MM.1S (cell line): ENCODE measurements around the gene CCDC179.

ENCODE experiments used
- DNase-seq: peaks from one replicate; pipeline ENCODE4 v3.0.0-alpha.2; 2015
- H2AFZ ChIP-seq: fragments of 300-600 bp; sonication (generic); 2 replicates; pipeline ENCODE4 v1.6.0; 2016; ENCODE audit warnings: antibody characterized with exemption, low read length
- H3F3A ChIP-seq: fragments of 300-600 bp; sonication (generic); 2 replicates; pipeline ENCODE4 v1.6.1; 2016; ENCODE audit warnings: mild to moderate bottlenecking, antibody characterized with exemption, low read length, moderate library complexity, mixed read lengths; ENCODE audit not compliant: insufficient read depth
- H3K27ac ChIP-seq: fragments of 300-600 bp; sonication (generic); 2 replicates; pipeline ENCODE4 v1.5.1; 2016; ENCODE audit warnings: mild to moderate bottlenecking, low read length
- H3K27me3 ChIP-seq: fragments of 300-600 bp; sonication (generic); replicated peaks from 2 replicates; pipeline ENCODE4 v1.6.0; 2016; ENCODE audit warnings: low read length; ENCODE audit not compliant: insufficient read depth
- H3K36me3 ChIP-seq: fragments of 300-600 bp; sonication (generic); replicated peaks from 2 replicates; pipeline ENCODE4 v1.6.1; 2016; ENCODE audit warnings: mild to moderate bottlenecking, low read length, mixed read lengths; ENCODE audit not compliant: insufficient read depth
- H3K4me1 ChIP-seq: fragments of 300-600 bp; sonication (generic); 2 replicates; pipeline ENCODE4 v1.6.1; 2016; ENCODE audit warnings: low read length, mixed read lengths
- H3K4me2 ChIP-seq: fragments of 300-600 bp; sonication (generic); 2 replicates; pipeline ENCODE4 v1.6.0; 2016; ENCODE audit warnings: low read depth, low read length
- H3K4me3 ChIP-seq: fragments of 300-600 bp; sonication (generic); 2 replicates; pipeline ENCODE4 v1.5.1; 2016; ENCODE audit warnings: low read length, mixed read lengths
- H3K79me2 ChIP-seq: fragments of 300-600 bp; sonication (generic); 2 replicates; pipeline ENCODE4 v1.6.1; 2016; ENCODE audit warnings: mixed run types, low read length, mixed read lengths
- H3K9ac ChIP-seq: fragments of 300-600 bp; sonication (generic); 2 replicates; pipeline ENCODE4 v1.6.1; 2016; ENCODE audit warnings: low read length, mixed read lengths
- H3K9me2 ChIP-seq: fragments of 300-600 bp; sonication (generic); replicated peaks from 2 replicates; pipeline ENCODE4 v1.6.1; 2016; ENCODE audit warnings: mild to moderate bottlenecking, low read length, mixed read lengths; ENCODE audit not compliant: insufficient read depth
- H3K9me3 ChIP-seq: fragments of 300-600 bp; sonication (generic); replicated peaks from 2 replicates; pipeline ENCODE4 v1.6.1; 2016; ENCODE audit warnings: mild to moderate bottlenecking, low read length, mixed read lengths; ENCODE audit not compliant: insufficient read depth
- H4K20me1 ChIP-seq: fragments of 300-600 bp; sonication (generic); 2 replicates; pipeline ENCODE4 v1.6.1; 2016; ENCODE audit warnings: mild to moderate bottlenecking, low read length, moderate library complexity, mixed read lengths; ENCODE audit not compliant: insufficient read depth
- EZH2 ChIP-seq: fragments of 300-600 bp; sonication (generic); optimal IDR thresholded peaks from 2 replicates; pipeline ENCODE3; 2017; ENCODE audit warnings: low read depth, mild to moderate bottlenecking, antibody characterized with exemption, low read length, mixed read lengths
- EZH2phosphoT487 ChIP-seq: fragments of 300-600 bp; sonication (generic); IDR thresholded peaks from 2 replicates; pipeline ENCODE4 v1.6.1; 2018; ENCODE audit warnings: antibody characterized with exemption, low read length
- TF ChIP-seq, protein P1 (sequence below): fragments of 300-600 bp; sonication (generic); IDR thresholded peaks from 2 replicates; pipeline ENCODE4 v1.5.1; 2016; ENCODE audit warnings: antibody characterized with exemption, low read length, mixed read lengths

Gene CCDC179

DNA sequence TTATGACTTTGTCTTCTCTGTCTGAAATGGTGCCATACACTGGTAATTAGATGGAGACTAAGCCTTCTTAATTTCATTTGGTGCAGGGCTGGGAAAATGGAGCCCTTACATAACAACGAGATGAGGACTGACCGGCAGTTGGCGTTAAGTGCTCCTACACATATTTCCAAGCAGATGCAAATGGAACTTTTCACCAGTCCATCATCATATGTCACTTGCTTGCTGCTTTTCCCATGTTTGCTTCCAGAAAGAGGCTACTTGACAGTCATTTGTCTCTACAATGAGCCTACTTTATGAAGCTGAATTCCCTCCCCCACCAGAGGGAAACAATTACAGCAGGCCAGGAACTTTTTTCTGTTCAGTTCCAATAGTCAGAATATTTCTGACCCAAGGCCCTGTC is 63.2 kb downstream of the CCDC179 start:
- no peaks in the 10 kb centered on the region for H3K9me3 ChIP-seq
- no peaks in the 10 kb centered on the region for H3K4me1 ChIP-seq
- TF ChIP-seq EZH2 (no peak), EZH2phosphoT487 (no peak)
- TF ChIP-seq, protein P1, sequence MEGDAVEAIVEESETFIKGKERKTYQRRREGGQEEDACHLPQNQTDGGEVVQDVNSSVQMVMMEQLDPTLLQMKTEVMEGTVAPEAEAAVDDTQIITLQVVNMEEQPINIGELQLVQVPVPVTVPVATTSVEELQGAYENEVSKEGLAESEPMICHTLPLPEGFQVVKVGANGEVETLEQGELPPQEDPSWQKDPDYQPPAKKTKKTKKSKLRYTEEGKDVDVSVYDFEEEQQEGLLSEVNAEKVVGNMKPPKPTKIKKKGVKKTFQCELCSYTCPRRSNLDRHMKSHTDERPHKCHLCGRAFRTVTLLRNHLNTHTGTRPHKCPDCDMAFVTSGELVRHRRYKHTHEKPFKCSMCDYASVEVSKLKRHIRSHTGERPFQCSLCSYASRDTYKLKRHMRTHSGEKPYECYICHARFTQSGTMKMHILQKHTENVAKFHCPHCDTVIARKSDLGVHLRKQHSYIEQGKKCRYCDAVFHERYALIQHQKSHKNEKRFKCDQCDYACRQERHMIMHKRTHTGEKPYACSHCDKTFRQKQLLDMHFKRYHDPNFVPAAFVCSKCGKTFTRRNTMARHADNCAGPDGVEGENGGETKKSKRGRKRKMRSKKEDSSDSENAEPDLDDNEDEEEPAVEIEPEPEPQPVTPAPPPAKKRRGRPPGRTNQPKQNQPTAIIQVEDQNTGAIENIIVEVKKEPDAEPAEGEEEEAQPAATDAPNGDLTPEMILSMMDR, result no peak
- H3K9me2 ChIP-seq, result no peaks in the 10 kb centered on the region
- no peak overlapping the region for H3K4me3 ChIP-seq
- no peaks in the 10 kb centered on the region for H3F3A ChIP-seq
- no peak overlapping the region for H2AFZ ChIP-seq
- H4K20me1 ChIP-seq, result no peaks in the 10 kb centered on the region
- no peak overlapping the region for H3K4me2 ChIP-seq
- no peak for DNase-seq
- H3K9ac ChIP-seq, result no peak overlapping the region
- no peaks in the 10 kb centered on the region for H3K36me3 ChIP-seq
- 0 out of 2 replicates have a peak, but pooled peaks cover 9% of the 10 kb centered on the region for H3K79me2 ChIP-seq
- no peak overlapping the region for H3K27ac ChIP-seq
- no peaks in the 10 kb centered on the region for H3K27me3 ChIP-seq
